ENCODE measurements around the gene DAAM1.

DNA sequence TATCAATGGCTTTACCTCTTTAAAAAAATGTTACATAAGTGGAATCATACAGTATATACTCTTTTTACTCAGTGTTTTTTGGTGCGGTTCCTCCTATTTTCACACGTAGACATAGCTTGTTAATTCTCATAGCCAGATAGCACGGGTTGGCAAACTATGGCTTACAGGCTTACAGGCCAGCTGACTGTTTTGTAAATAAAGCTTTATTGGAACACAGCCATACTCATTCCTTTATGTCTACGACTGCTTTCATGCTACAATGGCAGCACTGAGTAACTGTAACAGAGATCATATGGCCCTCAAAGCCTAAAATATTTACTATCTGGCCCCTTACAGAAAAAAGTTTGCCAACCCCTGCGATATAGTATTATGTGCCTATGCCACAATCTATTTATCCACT, 5.8 kb upstream of the DAAM1 start:
- no peak for TF ChIP-seq POLR2A (IDR thresholded peaks at IDR 0.05)
- TF ChIP-seq, protein P1, sequence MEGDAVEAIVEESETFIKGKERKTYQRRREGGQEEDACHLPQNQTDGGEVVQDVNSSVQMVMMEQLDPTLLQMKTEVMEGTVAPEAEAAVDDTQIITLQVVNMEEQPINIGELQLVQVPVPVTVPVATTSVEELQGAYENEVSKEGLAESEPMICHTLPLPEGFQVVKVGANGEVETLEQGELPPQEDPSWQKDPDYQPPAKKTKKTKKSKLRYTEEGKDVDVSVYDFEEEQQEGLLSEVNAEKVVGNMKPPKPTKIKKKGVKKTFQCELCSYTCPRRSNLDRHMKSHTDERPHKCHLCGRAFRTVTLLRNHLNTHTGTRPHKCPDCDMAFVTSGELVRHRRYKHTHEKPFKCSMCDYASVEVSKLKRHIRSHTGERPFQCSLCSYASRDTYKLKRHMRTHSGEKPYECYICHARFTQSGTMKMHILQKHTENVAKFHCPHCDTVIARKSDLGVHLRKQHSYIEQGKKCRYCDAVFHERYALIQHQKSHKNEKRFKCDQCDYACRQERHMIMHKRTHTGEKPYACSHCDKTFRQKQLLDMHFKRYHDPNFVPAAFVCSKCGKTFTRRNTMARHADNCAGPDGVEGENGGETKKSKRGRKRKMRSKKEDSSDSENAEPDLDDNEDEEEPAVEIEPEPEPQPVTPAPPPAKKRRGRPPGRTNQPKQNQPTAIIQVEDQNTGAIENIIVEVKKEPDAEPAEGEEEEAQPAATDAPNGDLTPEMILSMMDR (IDR thresholded peaks at IDR 0.05), result no peak
